Muscle layer of colon (tissue), 2 donors: ENCODE results near the gene SRC.

Experiments used
- H3K27ac ChIP-seq: one replicate; pipeline ENCODE4 v1.7.0; 2013; ENCODE audit warnings: low read depth, mild to moderate bottlenecking, low read length, moderate library complexity
- H3K27me3 ChIP-seq, 2 donors: one replicate each; pipeline ENCODE4 v1.7.0; 2013; ENCODE audit warnings: low read length in 2 of 2, mild to moderate bottlenecking in 2 of 2; ENCODE audit not compliant: insufficient read depth in 2 of 2, control insufficient read depth in 1 of 2
- H3K36me3 ChIP-seq: one replicate; pipeline ENCODE4 v1.7.0; 2013; ENCODE audit warnings: mild to moderate bottlenecking, low read length; ENCODE audit not compliant: insufficient read depth
- H3K4me1 ChIP-seq: one replicate; pipeline ENCODE4 v1.7.0; 2013; ENCODE audit warnings: mild to moderate bottlenecking, low read length; ENCODE audit not compliant: insufficient read depth
- H3K4me3 ChIP-seq, 2 donors: one replicate each; pipeline ENCODE4 v1.7.0; 2013; ENCODE audit warnings: low read length in 2 of 2, low read depth in 1 of 2, mild to moderate bottlenecking in 1 of 2, moderate library complexity in 1 of 2
- H3K9ac ChIP-seq: one replicate; pipeline ENCODE4 v1.7.0; 2013; ENCODE audit warnings: low read length
- H3K9me3 ChIP-seq: one replicate; pipeline ENCODE4 v1.7.0; 2013; ENCODE audit warnings: mild to moderate bottlenecking, low read length
- donor health status: abdominal sarcoma.
- donor health status: Adenocarcinoma of cecum.

SRC gene

DNA sequence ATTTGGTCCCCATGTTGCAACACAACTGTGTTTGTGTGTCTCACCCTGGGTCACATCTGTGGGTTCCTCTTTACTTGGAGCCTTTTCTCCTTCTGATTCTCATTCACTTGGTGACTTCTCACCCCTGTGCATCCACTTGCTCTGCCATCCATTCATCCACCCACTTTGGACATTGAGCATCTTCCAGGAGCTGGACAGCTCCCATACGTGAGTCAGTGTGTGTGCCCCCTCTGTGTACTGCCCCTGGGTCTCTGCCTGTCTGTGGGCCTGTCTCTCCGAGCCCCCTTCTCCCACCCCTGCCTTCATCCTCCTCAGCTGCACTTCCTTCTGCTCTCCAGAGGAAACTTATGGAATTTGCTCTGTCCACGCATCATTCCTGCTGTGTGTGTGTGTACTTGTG, 107.3 kb downstream of the SRC start:
- no peaks in the 10 kb centered on the region for H3K36me3 ChIP-seq
- H3K9me3 ChIP-seq = peaks cover 8% of the 10 kb centered on the region
- H3K4me3 ChIP-seq = no peak overlapping the region
- no peak overlapping the region for H3K27ac ChIP-seq
- peaks cover 0 to 4% of the 10 kb centered on the region in 2 donors for H3K27me3 ChIP-seq
- H3K9ac ChIP-seq = no peak overlapping the region
- H3K4me1 ChIP-seq = no peaks in the 10 kb centered on the region

DNA sequence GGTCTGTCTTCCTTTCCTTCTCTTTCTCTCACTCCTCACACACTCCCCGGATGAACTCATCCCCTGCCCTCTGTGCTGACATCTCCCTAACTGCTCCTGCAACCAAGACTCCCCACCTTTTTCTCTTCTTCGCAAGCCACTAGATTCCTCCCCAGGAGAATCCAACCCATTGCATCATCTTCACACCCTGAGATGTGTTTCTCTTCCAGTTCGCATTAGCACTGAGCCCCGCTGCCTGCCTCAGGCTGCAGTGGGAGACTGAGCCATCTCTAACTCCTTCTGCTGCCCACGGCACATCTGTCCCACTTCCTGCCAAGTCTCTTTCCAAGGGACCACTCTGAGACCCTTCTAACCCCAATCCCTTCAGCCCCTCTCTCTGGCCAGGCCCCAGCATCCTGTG, 107.9 kb downstream of the SRC start:
- Histone ChIP-seq H3K27ac (no peak overlapping the region), H3K36me3 (no peaks in the 10 kb centered on the region), H3K9me3 (peaks cover 11% of the 10 kb centered on the region), H3K27me3 (peaks cover 0 to 4% of the 10 kb centered on the region in 2 donors), H3K4me1 (no peaks in the 10 kb centered on the region), H3K9ac (no peak overlapping the region), H3K4me3 (no peak overlapping the region)

DNA sequence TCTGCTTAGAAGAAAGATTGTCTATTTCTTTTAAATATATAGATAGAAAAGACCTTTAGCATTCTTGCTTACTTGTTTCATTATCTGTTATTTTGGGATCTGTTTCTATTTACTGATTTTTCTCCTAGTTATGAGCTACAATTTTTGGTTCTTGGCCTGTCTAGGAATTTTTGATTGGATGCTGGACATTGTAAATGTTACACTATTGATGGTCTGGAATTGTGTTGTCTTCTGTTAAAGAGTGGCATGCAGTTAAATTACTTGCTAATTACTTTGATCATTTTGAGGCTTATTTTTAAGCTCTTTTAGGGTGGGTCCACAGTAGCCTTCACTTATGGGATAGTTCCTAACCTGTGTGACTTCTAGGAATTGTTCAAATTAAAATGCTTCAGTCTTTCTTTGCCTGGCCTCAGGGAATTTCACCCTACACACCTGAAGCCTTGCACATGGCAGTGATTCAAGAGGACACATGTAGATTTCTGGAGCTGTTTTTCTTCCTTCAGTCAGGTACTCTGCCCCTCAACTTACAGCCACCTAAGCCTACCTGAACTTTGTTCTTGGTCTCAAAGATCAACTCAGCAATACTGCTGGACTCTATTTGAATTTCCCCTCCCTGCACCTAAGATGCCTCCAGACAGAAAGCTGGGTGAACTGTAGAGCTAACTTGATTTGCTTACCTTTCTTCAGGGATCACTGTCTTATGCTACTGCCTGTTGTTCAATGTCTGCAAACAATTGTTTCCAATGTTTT, 108.9 kb downstream of the SRC start:
- Histone ChIP-seq H3K27me3 (peaks cover 0 to 4% of the 10 kb centered on the region in 2 donors), H3K4me1 (no peaks in the 10 kb centered on the region), H3K36me3 (no peaks in the 10 kb centered on the region), H3K9ac (no peak overlapping the region), H3K9me3 (peaks cover 13% of the 10 kb centered on the region), H3K27ac (no peak overlapping the region), H3K4me3 (no peak overlapping the region)
